IPS-18a (cell line): ENCODE measurements around the gene IBSP.
A peak's percentile ranks its signal among the peaks of the same experiment; 100 is the strongest.

Experiments
- H3K27ac ChIP-seq: one replicate; pipeline ENCODE4 v1.5.1; 2013; ENCODE audit warnings: low read length
- H3K27me3 ChIP-seq: one replicate; pipeline ENCODE4 v1.6.1; 2013; ENCODE audit warnings: mild to moderate bottlenecking, low read length; ENCODE audit not compliant: control insufficient read depth, insufficient read depth
- H3K36me3 ChIP-seq: one replicate; pipeline ENCODE4 v1.6.1; 2013; ENCODE audit warnings: low read depth, low read length; ENCODE audit not compliant: control insufficient read depth
- H3K4me1 ChIP-seq: one replicate; pipeline ENCODE4 v1.6.1; 2013; ENCODE audit warnings: low read depth, low read length; ENCODE audit not compliant: control insufficient read depth
- H3K4me3 ChIP-seq: one replicate; pipeline ENCODE4 v1.5.1; 2013; ENCODE audit warnings: low read length
- H3K9ac ChIP-seq: one replicate; pipeline ENCODE4 v1.6.1; 2013; ENCODE audit warnings: mild to moderate bottlenecking, low read length, moderate library complexity
- H3K9me3 ChIP-seq: one replicate; pipeline ENCODE4 v1.6.1; 2013; ENCODE audit warnings: low read depth, low read length; ENCODE audit not compliant: control insufficient read depth

Gene IBSP

DNA sequence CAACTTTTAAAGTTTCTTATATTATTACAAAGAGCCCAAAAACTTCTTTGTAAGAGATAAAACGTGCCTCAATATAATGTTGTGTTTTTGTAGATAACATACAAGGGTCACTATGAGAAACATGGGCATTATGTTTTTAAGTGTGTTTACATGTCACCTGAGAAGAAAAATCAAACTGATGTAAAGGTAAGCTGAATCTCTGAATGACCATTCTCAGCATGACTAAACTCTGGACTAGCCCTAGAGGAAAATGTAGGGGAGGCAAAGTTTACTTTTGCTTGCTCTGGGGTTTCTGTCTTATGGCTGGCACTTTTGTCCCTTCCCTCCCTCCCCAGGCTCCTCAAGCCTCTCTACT lies 40.2 kb downstream of the IBSP start:
- Histone ChIP-seq H3K4me3 (no peak overlapping the region), H3K9me3 (no peaks in the 10 kb centered on the region), H3K9ac (no peak overlapping the region), H3K27ac (no peak overlapping the region), H3K27me3 (no peaks in the 10 kb centered on the region), H3K36me3 (no peaks in the 10 kb centered on the region), H3K4me1 (peaks cover 14% of the 10 kb centered on the region)

DNA sequence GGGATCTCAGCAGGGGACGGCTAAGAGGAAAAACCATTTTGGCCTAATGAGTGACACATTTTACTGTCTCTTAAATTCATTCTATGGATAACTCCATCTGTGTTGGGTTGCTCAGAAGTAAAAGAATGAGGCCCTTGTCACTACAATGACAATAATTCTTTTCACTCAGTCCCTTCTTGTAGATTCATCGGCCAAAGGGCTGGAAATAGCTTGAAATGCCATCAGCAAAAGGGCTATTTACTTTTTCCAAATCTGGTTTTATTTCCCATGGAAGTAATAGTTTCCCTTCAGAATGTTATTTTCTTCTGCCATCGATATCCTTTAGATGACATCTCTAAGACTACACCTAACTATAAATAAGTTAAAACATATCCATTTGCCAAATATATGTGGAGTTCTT lies 40.8 kb downstream of the IBSP start:
- no peaks in the 10 kb centered on the region for H3K27me3 ChIP-seq
- H3K36me3 ChIP-seq: no peaks in the 10 kb centered on the region
- H3K4me1 ChIP-seq: peaks cover 14% of the 10 kb centered on the region
- no peak overlapping the region for H3K27ac ChIP-seq
- H3K9ac ChIP-seq: no peak overlapping the region
- no peak overlapping the region for H3K4me3 ChIP-seq
- no peaks in the 10 kb centered on the region for H3K9me3 ChIP-seq

DNA sequence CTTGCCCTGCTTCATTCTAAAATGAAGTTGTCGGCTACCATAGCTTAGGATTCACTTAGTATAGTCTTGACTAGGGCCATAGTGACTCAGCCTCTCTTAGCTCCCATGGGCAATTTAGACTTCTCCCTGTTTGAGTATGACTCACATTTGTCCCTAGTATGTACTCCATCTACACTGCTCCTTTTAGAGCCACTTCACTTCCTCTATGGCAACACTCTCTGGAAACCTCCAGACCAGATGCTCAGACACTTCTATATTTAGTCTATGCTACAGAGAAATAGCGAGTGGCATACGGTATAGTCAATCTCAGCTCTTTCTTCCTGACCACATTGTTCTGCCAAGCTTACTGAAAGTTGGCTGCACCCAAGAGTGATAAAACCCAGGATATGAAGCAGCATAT lies 44.6 kb downstream of the IBSP start:
- Histone ChIP-seq H3K27me3 (no peaks in the 10 kb centered on the region), H3K4me3 (no peak overlapping the region)

DNA sequence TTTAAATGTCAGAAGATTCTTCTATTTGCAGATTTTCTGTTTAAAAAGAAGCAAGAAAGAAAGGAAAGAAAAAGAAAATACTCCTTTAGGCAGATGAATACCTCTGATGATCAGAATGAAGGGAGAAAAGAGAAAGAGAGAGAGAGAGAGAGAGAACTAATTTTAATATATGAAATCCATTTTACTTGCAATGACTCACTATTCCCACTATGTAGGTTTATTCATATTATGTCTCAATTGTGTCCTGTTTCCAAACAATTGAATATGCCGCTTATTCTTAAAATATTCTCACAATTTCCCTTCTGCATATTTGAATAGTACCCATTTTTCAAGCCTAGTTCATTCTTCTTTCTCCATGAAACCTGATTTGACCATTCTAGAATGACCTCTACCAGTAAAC lies 45.1 kb downstream of the IBSP start:
- Histone ChIP-seq H3K27me3 (no peaks in the 10 kb centered on the region), H3K36me3 (no peaks in the 10 kb centered on the region), H3K9ac (no peak overlapping the region), H3K27ac (no peak overlapping the region), H3K9me3 (no peaks in the 10 kb centered on the region), H3K4me1 (peaks cover 10% of the 10 kb centered on the region), H3K4me3 (no peak overlapping the region)

More for the DNA sequence above, 44.6 kb downstream of the IBSP start:
- peaks cover 15% of the 10 kb centered on the region for H3K4me1 ChIP-seq
- H3K9ac ChIP-seq: no peak overlapping the region
- no peak overlapping the region for H3K27ac ChIP-seq
- H3K36me3 ChIP-seq: no peaks in the 10 kb centered on the region
- no peaks in the 10 kb centered on the region for H3K9me3 ChIP-seq

DNA sequence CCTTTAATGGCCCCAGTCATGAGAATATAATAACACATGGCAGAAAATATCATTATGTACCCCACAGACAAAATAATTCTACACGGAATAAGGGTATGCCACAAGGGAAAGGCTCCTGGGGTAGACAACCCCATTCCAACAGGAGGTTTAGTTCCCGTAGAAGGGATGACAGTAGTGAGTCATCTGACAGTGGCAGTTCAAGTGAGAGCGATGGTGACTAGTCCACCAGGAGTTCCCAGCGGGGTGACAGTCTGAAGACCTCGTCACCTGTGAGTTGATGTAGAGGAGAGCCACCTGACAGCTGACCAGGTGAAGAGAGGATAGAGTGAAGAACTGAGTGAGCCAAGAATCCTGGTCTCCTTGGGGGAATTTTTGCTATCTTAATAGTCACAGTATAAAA lies 46.9 kb downstream of the IBSP start:
- peaks cover 4% of the 10 kb centered on the region for H3K4me1 ChIP-seq
- no peaks in the 10 kb centered on the region for H3K36me3 ChIP-seq
- H3K9ac ChIP-seq: no peak overlapping the region
- H3K27ac ChIP-seq: no peak overlapping the region
- H3K9me3 ChIP-seq: no peaks in the 10 kb centered on the region
- no peaks in the 10 kb centered on the region for H3K27me3 ChIP-seq
- no peak overlapping the region for H3K4me3 ChIP-seq

DNA sequence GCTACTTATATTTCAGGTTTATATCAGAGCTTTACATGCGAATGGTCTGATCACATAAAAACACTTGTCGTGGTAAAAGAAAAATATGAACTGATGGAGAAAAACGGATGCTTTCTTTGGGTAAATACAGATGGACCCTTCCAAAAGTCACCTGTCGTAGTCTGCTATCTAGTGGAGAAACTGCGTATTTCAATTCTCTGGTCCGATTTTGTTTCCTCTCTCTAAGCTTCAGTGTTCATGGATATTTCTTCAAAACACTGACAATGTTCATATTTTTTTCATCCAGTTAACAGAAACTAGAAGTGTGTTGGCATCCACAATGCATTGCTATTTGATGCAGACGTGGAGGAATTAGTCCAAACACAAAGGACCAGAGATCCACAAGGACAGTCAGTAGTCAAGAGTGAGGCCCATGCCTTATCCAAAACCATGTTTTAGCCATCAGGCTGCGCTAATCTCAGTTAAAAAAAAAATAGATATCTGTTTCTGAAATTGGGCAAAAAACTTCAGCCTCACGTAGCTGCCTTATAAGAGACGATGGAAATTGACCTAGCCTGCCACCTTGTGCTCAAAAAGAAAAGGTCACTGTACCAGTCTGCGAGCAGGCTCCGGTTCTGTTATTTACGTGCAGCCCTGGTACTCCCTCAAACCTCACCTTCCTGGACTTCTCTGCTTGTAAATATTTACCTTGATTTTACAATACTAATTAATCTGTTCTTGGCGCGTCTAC lies 49.4 kb downstream of the IBSP start:
- Histone ChIP-seq H3K9ac (no peak overlapping the region), H3K36me3 (no peaks in the 10 kb centered on the region), H3K27ac (no peak overlapping the region), H3K27me3 (no peaks in the 10 kb centered on the region), H3K9me3 (no peaks in the 10 kb centered on the region), H3K4me1 (peaks cover 11% of the 10 kb centered on the region), H3K4me3 (peak overlapping the region; percentile 58)

DNA sequence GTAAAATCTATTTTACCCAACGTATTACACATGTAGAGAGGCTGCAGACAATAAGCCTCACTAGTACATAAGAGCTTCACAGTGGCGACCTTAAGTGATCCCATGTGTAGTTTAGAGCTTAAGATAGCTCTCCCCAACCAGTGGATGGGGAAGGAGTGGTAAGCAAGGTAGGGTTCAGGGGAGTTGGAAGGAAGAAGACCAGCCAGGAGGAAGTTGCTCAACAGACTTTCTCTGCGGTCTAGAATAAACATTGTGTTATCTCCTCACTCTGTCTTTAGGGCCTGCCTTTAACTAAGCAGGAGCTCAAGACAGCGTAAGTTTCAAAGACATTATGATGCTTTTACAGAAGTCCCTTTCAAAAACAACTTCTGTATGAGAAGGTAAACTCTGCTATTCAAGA lies 50.3 kb downstream of the IBSP start:
- H3K4me1 ChIP-seq: peaks cover 11% of the 10 kb centered on the region
- no peak overlapping the region for H3K4me3 ChIP-seq
- H3K9ac ChIP-seq: no peak overlapping the region

DNA sequence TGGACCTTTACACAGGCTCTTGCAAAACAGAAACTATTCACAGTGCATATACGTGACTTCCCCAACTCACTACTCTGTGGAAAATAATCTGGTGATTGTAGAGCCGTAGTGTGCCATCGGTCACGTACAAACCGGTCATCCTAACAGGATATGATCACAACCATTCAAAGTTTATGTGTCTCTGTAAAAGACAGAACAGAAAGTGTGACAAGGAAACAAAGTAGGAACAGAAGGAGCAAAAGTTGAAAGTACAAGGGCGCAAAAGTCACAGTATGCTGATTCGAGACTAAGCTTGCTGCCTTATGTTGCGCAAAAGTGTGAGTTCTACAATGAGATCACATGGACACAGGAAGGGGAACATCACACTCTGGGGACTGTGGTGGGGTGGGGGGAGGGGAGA lies 52.0 kb downstream of the IBSP start:
- Histone ChIP-seq H3K27me3 (no peaks in the 10 kb centered on the region), H3K9me3 (no peaks in the 10 kb centered on the region), H3K4me3 (no peak overlapping the region)

More for the DNA sequence above, 50.3 kb downstream of the IBSP start:
- Histone ChIP-seq H3K27ac (no peak overlapping the region), H3K36me3 (no peaks in the 10 kb centered on the region), H3K9me3 (no peaks in the 10 kb centered on the region), H3K27me3 (no peaks in the 10 kb centered on the region)

DNA sequence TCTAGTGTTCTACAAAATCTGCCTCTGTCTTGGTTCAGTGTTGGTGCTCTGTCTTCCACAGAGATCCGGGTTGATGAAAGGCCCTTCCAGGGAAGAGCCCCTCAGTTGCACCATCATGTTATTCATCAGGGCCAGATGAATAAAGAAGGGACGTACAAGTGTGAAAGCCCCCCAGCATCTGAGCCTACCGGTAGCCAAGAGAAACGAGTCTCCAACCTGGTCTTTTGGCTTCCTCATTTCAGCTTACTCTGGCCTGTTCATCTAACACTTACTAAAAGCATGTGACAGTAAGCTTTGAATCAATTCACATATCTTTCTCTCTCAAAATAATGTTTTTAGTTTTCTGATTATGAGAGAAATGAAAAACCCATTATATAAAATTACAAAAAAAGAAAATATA lies 52.6 kb downstream of the IBSP start:
- Histone ChIP-seq H3K9me3 (no peaks in the 10 kb centered on the region), H3K27ac (no peak overlapping the region), H3K36me3 (no peaks in the 10 kb centered on the region), H3K27me3 (no peaks in the 10 kb centered on the region), H3K4me1 (peaks cover 16% of the 10 kb centered on the region), H3K4me3 (no peak overlapping the region), H3K9ac (no peak overlapping the region)

More for the DNA sequence above, 52.0 kb downstream of the IBSP start:
- H3K36me3 ChIP-seq: no peaks in the 10 kb centered on the region
- no peak overlapping the region for H3K9ac ChIP-seq
- H3K27ac ChIP-seq: no peak overlapping the region
- peaks cover 11% of the 10 kb centered on the region for H3K4me1 ChIP-seq

DNA sequence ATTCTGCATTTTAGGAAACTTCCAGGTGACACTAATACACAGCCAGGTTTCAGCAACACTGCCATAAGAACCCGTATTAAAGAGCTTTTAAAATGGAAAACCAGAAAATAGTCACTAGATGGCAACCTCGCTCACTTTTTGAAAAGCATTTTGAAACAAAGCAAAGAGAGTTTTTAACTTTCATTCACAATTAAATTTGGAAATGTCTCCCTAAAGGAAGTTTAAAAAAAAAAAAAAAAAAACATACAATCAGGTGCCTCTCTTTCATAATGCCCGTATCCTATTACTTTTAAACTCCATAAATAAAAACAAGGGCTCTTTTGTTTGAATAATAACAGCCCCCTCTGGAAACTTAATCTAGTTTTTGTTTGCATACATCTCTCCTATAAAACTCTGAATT lies 53.8 kb downstream of the IBSP start:
- H3K4me3 ChIP-seq: no peak overlapping the region
- H3K27me3 ChIP-seq: no peaks in the 10 kb centered on the region
- no peak overlapping the region for H3K9ac ChIP-seq

DNA sequence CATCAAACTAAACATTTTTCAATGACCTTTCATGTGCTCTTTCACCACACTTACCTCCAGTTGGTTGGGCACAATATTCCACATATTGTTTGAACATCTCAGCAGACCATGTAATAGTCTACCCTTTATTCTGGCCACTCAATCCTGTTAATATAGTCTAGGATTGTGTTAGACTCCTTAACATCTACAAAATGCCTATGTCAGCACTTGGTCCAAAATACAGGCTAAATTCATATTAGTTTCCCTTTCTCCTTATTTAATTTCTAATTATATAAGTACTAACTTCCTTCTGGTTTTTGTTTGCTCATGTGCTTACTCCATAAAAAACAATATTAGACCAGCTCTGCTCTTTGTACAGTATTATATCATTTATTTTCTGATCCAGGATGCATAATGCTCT lies 54.5 kb downstream of the IBSP start:
- H3K27ac ChIP-seq: no peak overlapping the region
- H3K36me3 ChIP-seq: no peaks in the 10 kb centered on the region
- no peak overlapping the region for H3K4me3 ChIP-seq
- H3K27me3 ChIP-seq: no peaks in the 10 kb centered on the region
- H3K4me1 ChIP-seq: peaks cover 13% of the 10 kb centered on the region
- H3K9me3 ChIP-seq: no peaks in the 10 kb centered on the region
- H3K9ac ChIP-seq: no peak overlapping the region

More for the DNA sequence above, 53.8 kb downstream of the IBSP start:
- no peaks in the 10 kb centered on the region for H3K9me3 ChIP-seq
- no peak overlapping the region for H3K27ac ChIP-seq
- peaks cover 17% of the 10 kb centered on the region for H3K4me1 ChIP-seq
- no peaks in the 10 kb centered on the region for H3K36me3 ChIP-seq

DNA sequence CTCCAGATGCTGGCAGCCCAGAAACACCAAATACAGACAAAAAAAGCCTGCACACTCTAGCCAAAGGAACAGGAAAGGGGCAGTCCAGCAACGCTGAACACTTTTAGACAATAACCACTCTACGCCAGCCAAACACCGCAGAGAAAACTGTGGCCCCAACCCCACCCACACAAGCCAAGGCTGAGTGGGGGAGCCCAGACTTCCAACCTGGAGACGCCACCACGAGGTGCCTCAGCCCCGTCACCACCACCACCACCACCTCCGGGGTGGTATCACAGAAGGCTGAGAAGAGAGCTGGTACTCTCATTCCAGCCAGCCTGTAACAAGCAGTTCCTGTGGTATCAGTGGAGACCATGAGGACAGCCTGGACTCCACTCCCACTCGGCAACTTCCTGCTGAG lies 56.2 kb downstream of the IBSP start:
- H3K4me3 ChIP-seq: no peak overlapping the region
- H3K36me3 ChIP-seq: no peaks in the 10 kb centered on the region
- H3K9me3 ChIP-seq: no peaks in the 10 kb centered on the region
- no peak overlapping the region for H3K27ac ChIP-seq
- H3K4me1 ChIP-seq: peaks cover 13% of the 10 kb centered on the region
- no peaks in the 10 kb centered on the region for H3K27me3 ChIP-seq
- no peak overlapping the region for H3K9ac ChIP-seq
